Ovary (tissue), 3 donors: ENCODE measurements around the gene OLFML2B.

Source experiments
- EP300 ChIP-seq: sonication (generic); formaldehyde crosslinking; IDR thresholded peaks from one replicate; pipeline ENCODE4 v1.6.1; 2017; ENCODE audit warnings: antibody characterized with exemption
- POLR2A ChIP-seq: fragments of 450-650 bp; IDR thresholded peaks from one replicate; pipeline ENCODE4 v1.6.1; 2017; ENCODE audit warnings: antibody characterized with exemption, mild to moderate bottlenecking, moderate library complexity
- TF ChIP-seq, protein P1 (sequence below), 3 donors: fragments of 450-650 bp in 2 of 3; fragments of 200-600 bp in 1 of 3; IDR thresholded peaks; one replicate each; pipeline versions ENCODE4 v1.5.1 to v1.8.0; 2016 to 2022; ENCODE audit warnings: antibody characterized with exemption in 3 of 3, mild to moderate bottlenecking in 1 of 3
- donor health status: DM: no; HTN: no; CAD: no.

DNA sequence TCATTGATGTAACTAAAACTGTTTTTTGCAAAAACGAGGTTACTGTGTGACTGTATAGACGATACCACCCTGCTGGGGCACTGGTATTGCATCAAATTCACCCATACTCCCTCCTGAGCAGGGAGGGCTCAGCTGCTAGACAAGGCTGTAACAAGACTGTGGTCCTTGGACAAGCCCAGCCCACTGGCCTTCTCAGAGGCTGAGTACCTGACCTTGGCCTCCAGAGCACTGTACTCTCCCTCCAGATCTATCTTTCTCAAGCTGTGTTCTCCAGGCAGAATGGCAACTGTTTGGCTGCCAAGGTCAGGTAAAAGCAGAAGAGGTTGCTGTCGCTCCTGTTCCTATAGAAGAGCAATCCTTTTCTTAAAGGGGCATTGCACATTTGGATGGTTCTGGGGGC, 8.5 kb downstream of the OLFML2B start:
- TF ChIP-seq POLR2A (no peak), EP300 (no peak)
- TF ChIP-seq, protein P1, sequence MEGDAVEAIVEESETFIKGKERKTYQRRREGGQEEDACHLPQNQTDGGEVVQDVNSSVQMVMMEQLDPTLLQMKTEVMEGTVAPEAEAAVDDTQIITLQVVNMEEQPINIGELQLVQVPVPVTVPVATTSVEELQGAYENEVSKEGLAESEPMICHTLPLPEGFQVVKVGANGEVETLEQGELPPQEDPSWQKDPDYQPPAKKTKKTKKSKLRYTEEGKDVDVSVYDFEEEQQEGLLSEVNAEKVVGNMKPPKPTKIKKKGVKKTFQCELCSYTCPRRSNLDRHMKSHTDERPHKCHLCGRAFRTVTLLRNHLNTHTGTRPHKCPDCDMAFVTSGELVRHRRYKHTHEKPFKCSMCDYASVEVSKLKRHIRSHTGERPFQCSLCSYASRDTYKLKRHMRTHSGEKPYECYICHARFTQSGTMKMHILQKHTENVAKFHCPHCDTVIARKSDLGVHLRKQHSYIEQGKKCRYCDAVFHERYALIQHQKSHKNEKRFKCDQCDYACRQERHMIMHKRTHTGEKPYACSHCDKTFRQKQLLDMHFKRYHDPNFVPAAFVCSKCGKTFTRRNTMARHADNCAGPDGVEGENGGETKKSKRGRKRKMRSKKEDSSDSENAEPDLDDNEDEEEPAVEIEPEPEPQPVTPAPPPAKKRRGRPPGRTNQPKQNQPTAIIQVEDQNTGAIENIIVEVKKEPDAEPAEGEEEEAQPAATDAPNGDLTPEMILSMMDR (IDR thresholded peaks at IDR 0.05), result no peak
